ENCODE measurements around the gene KCNK15. TPM values are rescaled to one million over a fixed set of nuclear protein-coding genes. Genes with fewer than 3 reads are reported as not detected.

Gene KCNK15
- total and polyA plus RNA-seq, 10 of the 15 experiments (the other 5 are each of a cell fraction or from before 2014, with no cell fraction given): not detected

- no peak for TF ChIP-seq IRF3 (IDR thresholded peaks at IDR 0.05)
- TF ChIP-seq MYB (IDR thresholded peaks at IDR 0.05; ENCODE audit: borderline replicate concordance, low read depth, low read length): no peak
- TF ChIP-seq RAD51 (IDR thresholded peaks at IDR 0.05): no peak
- no peak for TF ChIP-seq SRF (IDR thresholded peaks at IDR 0.05; ENCODE audit: low read depth in 2 of 2, low read length in 2 of 2)
- no peak for TF ChIP-seq KLF5 (IDR thresholded peaks at IDR 0.05; ENCODE audit: partially characterized antibody)
- TF ChIP-seq PML (IDR thresholded peaks at IDR 0.05; ENCODE audit: low read length): no peak
- no peak for TF ChIP-seq CEBPB (IDR thresholded peaks at IDR 0.05; ENCODE audit: borderline replicate concordance in 1 of 2, low read depth in 2 of 2, low read length in 2 of 2)
These were observed 35.5 kb downstream of the KCNK15 start (continued) for GRCh38 chr20:44781118-44781517.

GRCh38 chr20:44781791-44782190, 36.1 kb downstream of the KCNK15 start:
- no peak overlapping the region for H3K4me3 ChIP-seq
- no peak for TF ChIP-seq IRF4 (IDR thresholded peaks at IDR 0.05; ENCODE audit: low read depth, low read length)
- TF ChIP-seq BHLHE40 (IDR thresholded peaks at IDR 0.05; ENCODE audit: borderline replicate concordance in 1 of 2, low read depth in 2 of 2, low read length in 1 of 2): no peak
- TF ChIP-seq E4F1 (IDR thresholded peaks at IDR 0.05; ENCODE audit: borderline replicate concordance, partially characterized antibody): no peak
- no peak for TF ChIP-seq ZNF207 (IDR thresholded peaks at IDR 0.05; ENCODE audit: borderline replicate concordance)
- TF ChIP-seq PRDM15 (CRISPR knock-in tag; IDR thresholded peaks at IDR 0.05): no peak
- TF ChIP-seq MEF2A (IDR thresholded peaks at IDR 0.05; ENCODE audit: insufficient read depth, low read depth, low read length): no peak
- no peak for TF ChIP-seq HDAC6 (IDR thresholded peaks at IDR 0.05; ENCODE audit: unreplicated experiment)
- TF ChIP-seq RFX5 (IDR thresholded peaks at IDR 0.05; ENCODE audit: low read depth, low read length): no peak
- no peak for TF ChIP-seq ESRRA (IDR thresholded peaks at IDR 0.05; ENCODE audit: low read length)
- TF ChIP-seq ZNF274 (IDR thresholded peaks at IDR 0.05; ENCODE audit: insufficient read depth, insufficient read length): no peak
- no peak for TF ChIP-seq CBX3 (IDR thresholded peaks at IDR 0.05; ENCODE audit: borderline replicate concordance, low read depth)

More at GRCh38 chr20:44781791-44782190, 36.1 kb downstream of the KCNK15 start:
- no peak for ATAC-seq
- ChIA-PET SMC1A (ENCODE audit: uncharacterized antibody, unreplicated experiment) (no interaction called here), RAD21 (ENCODE audit: unreplicated experiment) (interaction anchor here (0.6 kb wide), 1 partner anchor 85 kb away, joined by 3 read pairs; no protein-coding TSS in a partner anchor), POLR2A (no interaction called here), CTCF (interaction anchor here (0.6 kb wide), 1 partner anchor 175 kb away, joined by 3 read pairs; no protein-coding TSS in a partner anchor)
- Histone ChIP-seq H3K27me3 (replicated peaks in 1 of 2; ENCODE audit: control insufficient read depth in 2 of 2, insufficient read depth in 2 of 2, low read length in 1 of 2) (no peaks in the 10 kb centered on the region; a peak in 2 of 4 replicates), H3K36me3 (ENCODE audit: control insufficient read depth in 2 of 2, insufficient read depth in 2 of 2, low read length in 1 of 2) (no peaks in the 10 kb centered on the region), H3K9ac (ENCODE audit: control insufficient read depth, insufficient read depth, low read length) (no peak overlapping the region), H3K4me2 (ENCODE audit: control insufficient read depth, insufficient read depth) (no peak overlapping the region), H3K9me3 (replicated peaks; ENCODE audit: control insufficient read depth, insufficient read depth, low read length) (no peaks in the 10 kb centered on the region), H4K20me1 (ENCODE audit: control insufficient read depth, insufficient read depth) (peaks cover 4% of the 10 kb centered on the region; the same call in 1 of the 2 replicates), H3K4me1 (ENCODE audit: control insufficient read depth, insufficient read depth, low read length) (no peaks in the 10 kb centered on the region), H2AFZ (ENCODE audit: control insufficient read depth, low read depth, low read length) (no peak overlapping the region), H3K79me2 (ENCODE audit: control insufficient read depth, insufficient read depth, low read length) (no peaks in the 10 kb centered on the region), H3K27ac (ENCODE audit: control insufficient read depth, insufficient read depth) (no peak overlapping the region)
- in situ Hi-C loops (cut with MboI): no loop called here
- FAIRE-seq: no peak
- no TSS peak for BruUV-seq (replicated peaks)
- intact Hi-C loops (cut with micrococcal nuclease; ENCODE audit: unreplicated experiment): no loop called here
- DNase-seq (ENCODE audit: low read depth, low spot score): no peak
- WGBS (ENCODE audit: insufficient coverage, insufficient replicate concordance, low lambda C conversion rate, missing lambda C conversion rate): 30% methylated on average over 3 of the region's 3 CpGs
